K562 (cell line): Measurements from ENCODE around the gene ZNF273. TPM values are rescaled to one million over a fixed set of nuclear protein-coding genes. Genes with fewer than 3 reads are reported as not detected.

ENCODE experiments used
- ATAC-seq: fragments of 200-7000 bp; cut with Tn5 transposase; 3 replicates; pipeline ENCODE4 v1.9.1; 2020; ENCODE audit warnings: moderate library complexity
- BruUV-seq: library from RNA; stranded (reverse); fragments of 400-500 nt; replicated peaks from 2 replicates; lab custom pipeline; 2021; lab: Mats Ljungman, UMichigan
- CTCF ChIA-PET: fragments of 300-600 bp; formaldehyde crosslinking; extraction: SDS; loops from one replicate; lab custom pipeline; 2021; ENCODE audit warnings: low intra/inter-chr PET ratio; lab: Yijun Ruan, JAX
- POLR2A ChIA-PET: fragments of 300-600, 350-650 bp; sonication (Branson Sonifier 250); formaldehyde crosslinking; extraction: SDS; loops from one replicate; lab custom pipeline; 2021; ENCODE audit warnings: antibody characterized with exemption, inconsistent platforms; lab: Yijun Ruan, JAX
- DNase-seq, 4 experiments: peaks; one replicate each; pipeline versions ENCODE4 v3.0.0 to v3.0.0-alpha.2; 2011 to 2018; ENCODE audit warnings: low spot score in 3 of 4, mixed read lengths in 3 of 4; ENCODE audit errors: extremely low read depth in 1 of 4
- FAIRE-seq: peaks from 2 replicates; lab custom pipeline; 2011; peaks lifted over from hg19 to GRCh38; lab: Jason Lieb, UNC
- H2AFZ ChIP-seq: 2 replicates; pipeline ENCODE4 v1.6.0; 2011; ENCODE audit warnings: low read depth, low read length, control low read depth, inconsistent platforms
- H3K27ac ChIP-seq: fragments of 200-600 bp; 3 replicates; pipeline ENCODE4 v1.8.0; 2011; ENCODE audit warnings: low read depth, mild to moderate bottlenecking, control low read depth, inconsistent platforms, low read length, moderate library complexity, mixed read lengths; ENCODE audit errors: extremely low read depth
- H3K27me3 ChIP-seq, 2 experiments: fragments of 300-600 bp in 1 of 2; 2 replicates in 1 of 2; 3 replicates in 1 of 2; pipeline versions ENCODE4 v1.6.0 to v1.8.0; 2011; ENCODE audit warnings: inconsistent platforms in 2 of 2, low read length in 2 of 2, mild to moderate bottlenecking in 1 of 2, mixed read lengths in 1 of 2, moderate library complexity in 1 of 2; ENCODE audit not compliant: control insufficient read depth in 2 of 2, insufficient read depth in 2 of 2
- H3K36me3 ChIP-seq: fragments of 300-600 bp; 3 replicates; pipeline ENCODE4 v1.8.0; 2011; ENCODE audit warnings: mild to moderate bottlenecking, low read length, inconsistent platforms; ENCODE audit not compliant: control insufficient read depth, insufficient read depth
- H3K4me1 ChIP-seq, 2 experiments: fragments of 200-600 bp in 1 of 2; replicated peaks in 1 of 2; 2 replicates in 1 of 2; 3 replicates in 1 of 2; pipeline versions ENCODE4 v1.5.1 to v1.8.0; 2011; ENCODE audit warnings: inconsistent platforms in 2 of 2, low read length in 2 of 2, mild to moderate bottlenecking in 1 of 2, mixed read lengths in 1 of 2, moderate library complexity in 1 of 2; ENCODE audit not compliant: control insufficient read depth in 2 of 2, insufficient read depth in 2 of 2
- H3K4me2 ChIP-seq: 2 replicates; pipeline ENCODE4 v1.6.1; 2011; ENCODE audit warnings: low read length, control low read depth, inconsistent platforms, mixed read lengths; ENCODE audit not compliant: insufficient read depth
- H3K4me3 ChIP-seq: fragments of 200-600 bp; sonication (generic), shearing (Covaris generic); 2 replicates; pipeline ENCODE4 v1.5.1; 2016; ENCODE audit warnings: control low read depth, inconsistent platforms
- H3K79me2 ChIP-seq: fragments of 200-600 bp; 3 replicates; pipeline ENCODE4 v1.8.0; 2011; ENCODE audit warnings: low read length, inconsistent platforms; ENCODE audit not compliant: control insufficient read depth, insufficient read depth
- H3K9ac ChIP-seq, 2 experiments: 2 replicates each; pipeline versions ENCODE4 v1.6.0 to v1.6.1; 2011; ENCODE audit warnings: low read depth in 2 of 2, low read length in 2 of 2, control low read depth in 1 of 2, inconsistent platforms in 1 of 2, mild to moderate bottlenecking in 1 of 2, mixed read lengths in 1 of 2; ENCODE audit not compliant: insufficient read depth in 1 of 2
- H3K9me1 ChIP-seq: one replicate; pipeline ENCODE4 v1.6.0; 2011; ENCODE audit warnings: inconsistent platforms, mild to moderate bottlenecking, low read length, moderate library complexity; ENCODE audit not compliant: control insufficient read depth, insufficient read depth
- H3K9me3 ChIP-seq: replicated peaks from 2 replicates; pipeline ENCODE4 v1.5.1; 2011; ENCODE audit warnings: low read depth, low read length, inconsistent platforms; ENCODE audit not compliant: control insufficient read depth, insufficient read depth
- H4K20me1 ChIP-seq: replicated peaks from 2 replicates; pipeline ENCODE4 v1.6.1; 2011; ENCODE audit warnings: low read length, inconsistent platforms, mixed read lengths; ENCODE audit not compliant: control insufficient read depth, insufficient read depth
- ARID3A ChIP-seq: IDR thresholded peaks from 2 replicates; pipeline ENCODE4 v1.6.1; 2012; ENCODE audit warnings: low read depth, low read length, improper control_type of control experiment, borderline replicate concordance
- CBFA2T3 ChIP-seq: fragments of 450-650 bp; IDR thresholded peaks from 2 replicates; pipeline ENCODE4 v1.6.1; 2017
- CREB3L1 ChIP-seq: fragments of 450-650 bp; IDR thresholded peaks from 2 replicates; pipeline ENCODE4 v1.6.1; 2014; ENCODE audit warnings: low read depth, mild to moderate bottlenecking, moderate library complexity, borderline replicate concordance
- EP400 ChIP-seq: fragments of 450-650 bp; IDR thresholded peaks from 2 replicates; pipeline ENCODE4 v1.6.1; 2017; ENCODE audit warnings: antibody characterized with exemption, mild to moderate bottlenecking, moderate library complexity
- FOXJ2 ChIP-seq: fragments of 200-800 bp; sonication (Bioruptor generic); IDR thresholded peaks from 2 replicates; pipeline ENCODE4 v1.6.1; 2016; ENCODE audit warnings: missing genetic modification characterization, missing compliant biosample characterization
- HNRNPH1 ChIP-seq: fragments of 200-400 bp; formaldehyde crosslinking; optimal IDR thresholded peaks from 2 replicates; pipeline ENCODE3; 2017; ENCODE audit warnings: low read depth, mild to moderate bottlenecking, low read length, moderate library complexity
- ILF3 ChIP-seq: fragments of 450-650 bp; IDR thresholded peaks from 2 replicates; pipeline ENCODE4 v1.6.1; 2018; ENCODE audit warnings: antibody characterized with exemption, mild to moderate bottlenecking, moderate library complexity, borderline replicate concordance
- MCM7 ChIP-seq, 2 experiments: fragments of 450-650 bp; IDR thresholded peaks; 2 replicates each; pipeline ENCODE4 v1.6.1; 2016 to 2018
- NFRKB ChIP-seq: fragments of 450-650 bp; IDR thresholded peaks from 2 replicates; pipeline ENCODE4 v1.6.1; 2016; ENCODE audit warnings: low read depth
- TAL1 ChIP-seq: fragments of 450-650 bp; IDR thresholded peaks from 2 replicates; pipeline ENCODE4 v1.6.1; 2016; ENCODE audit warnings: mild to moderate bottlenecking
- WGBS: fragments of 100-300 bp; shearing (Covaris generic); methylation state at CpG from one replicate; pipeline ENCODE4 v1.1.6; 2016; ENCODE audit warnings: low coverage, mixed read lengths; ENCODE audit not compliant: insufficient coverage; ENCODE audit errors: missing lambda C conversion rate; 5-methylcytosine and 5-hydroxymethylcytosine counted together
- in situ Hi-C: fragments of 300-500 bp; cut with MboI; formaldehyde crosslinking; loops from 4 replicates; pipeline ENCODE4 v1.15.0; 2018; ENCODE audit warnings: inconsistent platforms, mixed read lengths
- intact Hi-C: fragments of 100-400 bp; cut with micrococcal nuclease; formaldehyde crosslinking; loops from 2 replicates; pipeline ENCODE4 v1.14.2; 2022
- polyA plus RNA-seq, 8 experiments: library from polyadenylated mRNA; depleted of rRNA in 4 of 8; stranded (reverse) in 5 of 8; unstranded in 3 of 8; fragments of >200 nt; fragmentation: Nextera tagmentation in 2 of 8; fragmentation: Illumina TruSeq in 1 of 8; extraction: Ambion mirVana in 2 of 8; extraction: Trizol in 1 of 8; gene quantifications; 2 replicates each; pipeline versions ENCODE4 v1.2.1 to v1.2.3, GENCODE V29; 2011 to 2014; ENCODE audit warnings: inconsistent platforms in 1 of 8, missing spikeins in 1 of 8
- total RNA-seq, 7 experiments: library from RNA; depleted of rRNA in 6 of 7; stranded (reverse); fragments of >200 nt in 6 of 7; fragmentation: Illumina TruSeq in 2 of 7; extraction: Trizol in 2 of 7; gene quantifications; 2 replicates each; pipeline versions ENCODE4 v1.2.1 to v1.2.3, GENCODE V29; 2011 to 2021; ENCODE audit warnings: low replicate concordance in 1 of 7

The ZNF273 gene
- total and polyA plus RNA-seq, 9 of the 15 experiments (the other 6 are each of a cell fraction or from before 2014, with no cell fraction given), result 13.3 to 37.0 (median 20.7) TPM

GRCh38 chr7:64908358-64908757 is 5.3 kb downstream of the ZNF273 start:
- Histone ChIP-seq H3K79me2 (peaks cover 100% of the 10 kb centered on the region), H3K9me3 (peaks cover 13% of the 10 kb centered on the region; the same call in 1 of the 2 replicates), H3K4me3 (no peak overlapping the region), H3K36me3 (peaks cover 25% of the 10 kb centered on the region), H4K20me1 (peaks cover 13% of the 10 kb centered on the region; the same call in 1 of the 2 replicates), H3K27ac (no peak overlapping the region), H3K9ac (no peak overlapping the region), H3K4me2 (no peak overlapping the region), H2AFZ (no peak overlapping the region), H3K27me3 (no peaks in the 10 kb centered on the region; a peak in 1 of 5 replicates), H3K4me1 (peaks cover 14 to 30% of the 10 kb centered on the region in 2 experiments; a peak in 4 of 5 replicates), H3K9me1 (no peaks in the 10 kb centered on the region)
- ChIA-PET CTCF (no interaction called here), POLR2A (interaction anchor here (0.7 kb wide), 1 partner anchor 594 kb away, joined by 3 read pairs; the partner anchor contains the start of gene ZNF736)
- in situ Hi-C loops (no loop called here), intact Hi-C loops (loop anchor here (5.0 kb wide), 2 partner anchors 241 to 271 kb away; partner anchors contain the start of gene ZNF107)
- FAIRE-seq, result no peak
- ATAC-seq, result no peak
- WGBS, result 47% methylated on average over 2 of the region's 2 CpGs
- TF ChIP-seq FOXJ2 (tag) (peak; percentile 41; the same call in 1 of the 2 replicates), ILF3 (no peak)
- DNase-seq, result no peak
- no TSS peak for BruUV-seq

GRCh38 chr7:64914557-64914956 is 11.5 kb downstream of the ZNF273 start:
- POLR2A ChIA-PET, result interaction anchor here (1.2 to 2.0 kb wide), 4 partner anchors 11 to 460 kb away, joined by 3 to 9 read pairs (median 4); partner anchors contain the start of gene ZNF273
- CTCF ChIA-PET, result no interaction called here
- Histone ChIP-seq H3K9ac (0 out of 4 replicates have a peak overlapping the region, but pooled peaks of 1 of the 2 experiments have one; percentile 16), H3K4me2 (peak overlapping the region; percentile 36; the same call in 1 of the 2 replicates), H3K36me3 (peaks cover 49% of the 10 kb centered on the region), H3K4me3 (no peak overlapping the region), H2AFZ (no peak overlapping the region), H3K79me2 (peaks cover 87% of the 10 kb centered on the region), H3K4me1 (peaks cover 8 to 11% of the 10 kb centered on the region in 2 experiments; a peak in 3 of 5 replicates), H3K27me3 (no peaks in the 10 kb centered on the region), H3K9me3 (peaks cover 32% of the 10 kb centered on the region), H3K9me1 (no peaks in the 10 kb centered on the region), H4K20me1 (no peaks in the 10 kb centered on the region), H3K27ac (peak overlapping the region; percentile 78)
- FAIRE-seq (peak; percentile 60), DNase-seq (peak; percentile 39 to 89 (median 66)), ATAC-seq (peak; percentile 86)
- 9% methylated on average over 3 of the region's 3 CpGs for WGBS
- intact Hi-C loops, result loop anchor here (10.0 kb wide), 1 partner anchor 190 kb away; no protein-coding TSS in a partner anchor
- in situ Hi-C loops, result no loop called here
- no TSS peak for BruUV-seq
- TF ChIP-seq CREB3L1 (no peak), CBFA2T3 (peak; percentile 96), MCM7 (IDR thresholded peaks at IDR 0.05) (no peak), TAL1 (peak; percentile 93), NFRKB (no peak), EP400 (0 out of 2 replicates have a peak, but pooled peaks have one; percentile 36), ARID3A (peak; percentile 80; the same call in 1 of the 2 replicates), HNRNPH1 (no peak)
